ENCODE measurements around the gene IGFBP2.

The IGFBP2 gene

GRCh38 chr2:216689397-216689796 lies 56.2 kb downstream of the IGFBP2 start:
- no peak for DNase-seq

- DNase-seq = no peak
Measured at GRCh38 chr2:216690456-216690852, 57.2 kb downstream of the IGFBP2 start.

GRCh38 chr2:216690853-216691741 lies 57.9 kb downstream of the IGFBP2 start:
- DNase-seq = peak; percentile 77

GRCh38 chr2:216692636-216693413 lies 59.6 kb downstream of the IGFBP2 start:
- DNase-seq = peak; percentile 87

GRCh38 chr2:216693414-216694080 lies 60.3 kb downstream of the IGFBP2 start:
- no peak for DNase-seq

- DNase-seq = no peak
Measured at GRCh38 chr2:216694082-216694825, 61.0 kb downstream of the IGFBP2 start.

- DNase-seq = no peak
Measured at GRCh38 chr2:216694826-216695217, 61.6 kb downstream of the IGFBP2 start.

- DNase-seq = peak; percentile 87
Measured at GRCh38 chr2:216695401-216695821, 62.2 kb downstream of the IGFBP2 start, which contains the start of gene IGFBP5. Gene IGFBP5 (minus strand): TSS chr2:216695549. CDS start chr2:216694775, 774 bp downstream.

- DNase-seq = no peak
Measured at GRCh38 chr2:216696321-216696720, 63.1 kb downstream of the IGFBP2 start.

GRCh38 chr2:216696751-216697560 lies 63.7 kb downstream of the IGFBP2 start:
- DNase-seq = peak; percentile 19

GRCh38 chr2:216698293-216698692 lies 65.1 kb downstream of the IGFBP2 start:
- no peak for DNase-seq

GRCh38 chr2:216698895-216699294 lies 65.7 kb downstream of the IGFBP2 start:
- DNase-seq = peak; percentile 74

GRCh38 chr2:216700088-216700567 lies 66.9 kb downstream of the IGFBP2 start:
- DNase-seq = peak; percentile 60

GRCh38 chr2:216700781-216701180 lies 67.6 kb downstream of the IGFBP2 start:
- DNase-seq = no peak

- no peak for DNase-seq
Measured at GRCh38 chr2:216701544-216701943, 68.3 kb downstream of the IGFBP2 start.

GRCh38 chr2:216702756-216703155 lies 69.5 kb downstream of the IGFBP2 start:
- DNase-seq = no peak

- no peak for DNase-seq
Measured at GRCh38 chr2:216710551-216711301, 77.5 kb downstream of the IGFBP2 start.

GRCh38 chr2:216711348-216711747 lies 78.1 kb downstream of the IGFBP2 start:
- no peak for DNase-seq

GRCh38 chr2:216713691-216714336 lies 80.6 kb downstream of the IGFBP2 start:
- DNase-seq = peak; percentile 98

Measured in NCI-H446 treated with DMSO at 0.1 percent for 48 hours (cell line).